ENCODE data around the gene SEPTIN8. TPM values are rescaled to one million over a fixed set of nuclear protein-coding genes. Genes with fewer than 3 reads are reported as not detected.

SEPTIN8 gene
- total and polyA plus RNA-seq, 2 of the 13 experiments (the other 11 are each of a cell fraction or from before 2014, with no cell fraction given), result 41.4 to 49.9 TPM

GRCh38 chr5:132802044-132802684 lies 25.1 kb upstream of the SEPTIN8 start:
- ChIA-PET POLR2A (interaction anchor here (1.2 to 1.6 kb wide), 2 partner anchors 9 to 11 kb away, joined by 3 read pairs; partner anchors contain the start of gene SOWAHA), CTCF (ENCODE audit: low intra/inter-chr PET ratio, low total read pairs) (no interaction called here)
- intact Hi-C loops (cut with micrococcal nuclease; ENCODE audit: unreplicated experiment), result no loop called here
- Histone ChIP-seq H3K36me3 (replicated peaks in 1 of 2; ENCODE audit: control insufficient read depth in 1 of 2, insufficient read depth in 2 of 2, low read length in 2 of 2) (no peaks in the 10 kb centered on the region; a peak in 1 of 5 replicates), H3K79me2 (ENCODE audit: insufficient read depth, low read length) (peaks cover 17% of the 10 kb centered on the region), H2AFZ (ENCODE audit: low read length) (no peak overlapping the region), H3K27ac (ENCODE audit: extremely low read length, insufficient read depth, low read length) (no peak overlapping the region), H3K27me3 (ENCODE audit: control insufficient read depth in 1 of 2, insufficient read depth in 2 of 2, low read length in 2 of 2) (no peaks in the 10 kb centered on the region; a peak in 1 of 5 replicates), H3K4me1 (ENCODE audit: insufficient read depth, low read length) (peaks cover 45% of the 10 kb centered on the region), H4K20me1 (ENCODE audit: insufficient read depth, low read length) (no peaks in the 10 kb centered on the region), H3K4me3 (replicated peaks in 1 of 3; ENCODE audit: insufficient read depth in 1 of 3, low read depth in 2 of 3, low read length in 3 of 3) (no peak overlapping the region), H3K9ac (ENCODE audit: insufficient read depth, low read depth, low read length) (no peak overlapping the region), H3K4me2 (ENCODE audit: low read depth, low read length) (no peak overlapping the region), H3K9me3 (ENCODE audit: low read length) (no peaks in the 10 kb centered on the region)
- ATAC-seq (no peak), DNase-seq (ENCODE audit: low spot score) (no peak), FAIRE-seq (no peak)
- 97% methylated on average over 5 of the region's 5 CpGs for WGBS (ENCODE audit: low lambda C conversion rate)
- no TSS peak for BruUV-seq (replicated peaks)
- TF ChIP-seq ZIK1 (CRISPR knock-in tag; IDR thresholded peaks at IDR 0.05; ENCODE audit: borderline replicate concordance, low read depth), result no peak
- peak; percentile 82 for TF ChIP-seq ZNF121 (CRISPR knock-in tag; IDR thresholded peaks at IDR 0.05)
- peak; percentile 31; the same call in 1 of the 2 replicates for TF ChIP-seq ZNF770 (CRISPR knock-in tag; IDR thresholded peaks at IDR 0.05)
- no peak for TF ChIP-seq HBP1 (CRISPR knock-in tag; IDR thresholded peaks at IDR 0.05; ENCODE audit: low read depth)
- no peak for TF ChIP-seq NCOA1 (CRISPR knock-in tag; IDR thresholded peaks at IDR 0.05)
- in situ Hi-C loops (cut with HindIII; ENCODE audit: extremely low pct_ligation_motif_present, low pct_unique_long_range_greater_than_20kb), result no loop called here

Data from HepG2 (cell line).